Measurements from ENCODE around the gene UBIAD1. TPM values are rescaled to one million over a fixed set of nuclear protein-coding genes. Genes with fewer than 3 reads are reported as not detected.

Gene UBIAD1
- total and polyA plus RNA-seq, 2 of the 4 experiments (the other 2 are of a cell fraction) = 6.3 to 9.5 TPM

GRCh38 chr1:11285883-11286734 is 13.1 kb downstream of the UBIAD1 start:
- ATAC-seq (ENCODE audit: low read depth) (peak; percentile 34), DNase-seq (peak; percentile 34)
- no peaks in the 10 kb centered on the region for H3K9me3 ChIP-seq (ENCODE audit: control insufficient read depth, insufficient read depth, low read length)
- no peaks in the 10 kb centered on the region for H3K27me3 ChIP-seq (ENCODE audit: control insufficient read depth, insufficient read depth, low read length)
- no peak for TF ChIP-seq BHLHE40 (IDR thresholded peaks at IDR 0.05; ENCODE audit: low read depth, low read length)
- peak; percentile 40; the same call in 1 of the 2 replicates for TF ChIP-seq CTCF (conservative IDR thresholded peaks at IDR 0.05; ENCODE audit: low read depth, low read length)
- TF ChIP-seq RAD21 (IDR thresholded peaks at IDR 0.05; ENCODE audit: low read length) = peak; percentile 41
- H4K20me1 ChIP-seq (ENCODE audit: insufficient read depth, low read length) = peaks cover 14% of the 10 kb centered on the region; the same call in 1 of the 2 replicates
- no peak overlapping the region for H3K18ac ChIP-seq (ENCODE audit: low read depth, low read length)
- peaks cover 12% of the 10 kb centered on the region for H3K4me1 ChIP-seq (ENCODE audit: control insufficient read depth, insufficient read depth, low read length)
- H2BK5ac ChIP-seq (ENCODE audit: low read depth, low read length, poor library complexity, severe bottlenecking) = no peak overlapping the region
- no peak overlapping the region for H3K23ac ChIP-seq (ENCODE audit: low read depth, low read length)
- dilution Hi-C loops (cut with HindIII; ENCODE audit: low sequenced_read_pairs, unreplicated experiment) (no loop called here), in situ Hi-C loops (cut with MboI; ENCODE audit: low sequenced_read_pairs) (no loop called here), intact Hi-C loops (cut with micrococcal nuclease) (loop anchor here (1.0 kb wide), 1 partner anchor 356 kb away; no protein-coding TSS in a partner anchor)
- no TSS peak for BruUV-seq (replicated peaks)
- H3K79me1 ChIP-seq (ENCODE audit: low read depth in 1 of 2, low read length in 2 of 2) = peaks cover 12 to 26% of the 10 kb centered on the region in 2 experiments; a peak in 3 of 4 replicates
- no peak overlapping the region for H4K8ac ChIP-seq (ENCODE audit: low read depth in 2 of 2, low read length in 2 of 2)
- H2AK9ac ChIP-seq (replicated peaks; ENCODE audit: low read depth, low read length, poor library complexity) = no peak overlapping the region
- POLR2A ChIA-PET (ENCODE audit: unreplicated experiment) = no interaction called here
- H3K14ac ChIP-seq (replicated peaks; ENCODE audit: low read depth, low read length) = no peak overlapping the region; the same call in 1 of the 2 replicates
- H3K36me3 ChIP-seq (ENCODE audit: control insufficient read depth, insufficient read depth, low read length) = peaks cover 4% of the 10 kb centered on the region
- no peak overlapping the region; the same call in 1 of the 2 replicates for H3K4me2 ChIP-seq (ENCODE audit: low read depth, low read length)
- WGBS, 2 experiments (ENCODE audit: extremely low coverage in 2 of 2, insufficient read length in 1 of 2) = 87% methylated on average over 3 of the region's 7 CpGs; no CpG with 5 or more reads in 1 of the 2 experiments
- H3K27ac ChIP-seq (ENCODE audit: insufficient read depth, low read length) = peak overlapping the region; percentile 39; the same call in 1 of the 2 replicates
- H3K9ac ChIP-seq (ENCODE audit: low read depth, low read length) = peak overlapping the region; percentile 15; the same call in 1 of the 2 replicates
- no peak overlapping the region for H2BK20ac ChIP-seq (ENCODE audit: low read depth, low read length)
- no peak overlapping the region for H2BK120ac ChIP-seq (ENCODE audit: low read depth, low read length)
- H3K4me3 ChIP-seq (ENCODE audit: insufficient read depth, low read depth, low read length) = no peak overlapping the region
- H2BK15ac ChIP-seq (ENCODE audit: low read depth, low read length) = no peak overlapping the region
- no peak overlapping the region for H3K4ac ChIP-seq (ENCODE audit: low read depth, low read length)
- H3K56ac ChIP-seq (ENCODE audit: extremely low read depth, insufficient read depth, low read length) = no peak overlapping the region
- CTCF ChIA-PET = interaction anchor here (1.3 kb wide), 1 partner anchor 21 kb away, joined by 4 read pairs; no protein-coding TSS in a partner anchor
- no peak overlapping the region; the same call in 1 of the 2 replicates for H4K5ac ChIP-seq (ENCODE audit: low read depth, low read length)
- peak overlapping the region; percentile 7 for H2AFZ ChIP-seq (replicated peaks; ENCODE audit: low read length, poor library complexity)
- peaks cover 12% of the 10 kb centered on the region; the same call in 1 of the 2 replicates for H3K9me1 ChIP-seq (ENCODE audit: insufficient read depth, low read length)
- no peak overlapping the region; the same call in 1 of the 2 replicates for H2AK5ac ChIP-seq (ENCODE audit: low read depth, low read length)
- H4K91ac ChIP-seq (ENCODE audit: insufficient read depth, low read depth, low read length) = no peak overlapping the region
